HG03095 (cell line): ENCODE data around the gene DRC7.
"Not testable (repeated sequence)": the region's sequence is repeated elsewhere in the genome, so short reads cannot be mapped to it uniquely, and the experiment has no call there.

ENCODE experiments used
- ATAC-seq: cut with Tn5 transposase; IDR thresholded peaks from one replicate; pipeline ENCODE4 v1.9.1; 2021; ENCODE audit warnings: moderate library complexity; ENCODE audit not compliant: unreplicated experiment

The DRC7 gene

GRCh38 chr16:57734308-57734924 lies 39.8 kb downstream of the DRC7 start:
- peak; percentile 0 for ATAC-seq

- ATAC-seq: peak; percentile 86
Measured at GRCh38 chr16:57734925-57735754, 40.5 kb downstream of the DRC7 start.

GRCh38 chr16:57735755-57736418 lies 41.3 kb downstream of the DRC7 start, which contains the start of gene KATNB1:
KATNB1 (plus strand) TSS chr16:57735770; CDS start chr16:57737244, 1,474 bp downstream.
- ATAC-seq: no peak

GRCh38 chr16:57736419-57737351 lies 42.1 kb downstream of the DRC7 start:
- ATAC-seq: no peak

- ATAC-seq: no peak
Measured at GRCh38 chr16:57738844-57739243, 44.2 kb downstream of the DRC7 start.

GRCh38 chr16:57739756-57740422 lies 45.3 kb downstream of the DRC7 start:
- ATAC-seq: no peak

- ATAC-seq: no peak
Measured at GRCh38 chr16:57740423-57741071, 45.9 kb downstream of the DRC7 start.

- no peak for ATAC-seq
Measured at GRCh38 chr16:57741660-57742191, 47.1 kb downstream of the DRC7 start.

GRCh38 chr16:57742543-57742942 lies 47.9 kb downstream of the DRC7 start:
- ATAC-seq: no peak

- no peak for ATAC-seq
Measured at GRCh38 chr16:57743458-57743857, 48.9 kb downstream of the DRC7 start.

GRCh38 chr16:57743886-57744641 lies 49.5 kb downstream of the DRC7 start:
- no peak for ATAC-seq

- no peak for ATAC-seq
Measured at GRCh38 chr16:57744642-57744903, 50.0 kb downstream of the DRC7 start.

- ATAC-seq: no peak
Measured at GRCh38 chr16:57745768-57746167, 51.2 kb downstream of the DRC7 start.

GRCh38 chr16:57746316-57746715 lies 51.7 kb downstream of the DRC7 start:
- not testable (repeated sequence) for ATAC-seq

- no peak for ATAC-seq
Measured at GRCh38 chr16:57747091-57747490, 52.5 kb downstream of the DRC7 start.

- ATAC-seq: no peak
Measured at GRCh38 chr16:57747496-57747895, 52.9 kb downstream of the DRC7 start.

- ATAC-seq: no peak
Measured at GRCh38 chr16:57747996-57748395, 53.4 kb downstream of the DRC7 start.

- no peak for ATAC-seq
Measured at GRCh38 chr16:57748596-57748995, 54.0 kb downstream of the DRC7 start.

- ATAC-seq: no peak
Measured at GRCh38 chr16:57749101-57749692, 54.6 kb downstream of the DRC7 start.
